GM06990 (cell line): Measurements from ENCODE around the gene PHF21B.

Experiments used
- DNase-seq: peaks from one replicate; pipeline ENCODE4 v3.0.0-alpha.2; 2011; ENCODE audit not compliant: insufficient read length; ENCODE audit errors: extremely low read depth
- H3K27me3 ChIP-seq: replicated peaks from 2 replicates; pipeline ENCODE4 v1.6.0; 2011; ENCODE audit warnings: low read length; ENCODE audit not compliant: control insufficient read depth, insufficient read depth
- H3K36me3 ChIP-seq: 2 replicates; pipeline ENCODE4 v1.5.1; 2011; ENCODE audit warnings: low read length; ENCODE audit not compliant: control insufficient read depth, insufficient read depth
- H3K4me3 ChIP-seq: replicated peaks from 2 replicates; pipeline ENCODE4 v1.5.1; 2011; ENCODE audit warnings: low read depth, mild to moderate bottlenecking, control low read depth, low read length
- TF ChIP-seq, protein P1 (sequence below): IDR thresholded peaks from 2 replicates; pipeline ENCODE4 v1.5.1; 2011; ENCODE audit warnings: low read length, control low read depth, mild to moderate bottlenecking, inconsistent platforms; ENCODE audit not compliant: insufficient read depth, poor library complexity, severe bottlenecking

PHF21B gene

GRCh38 chr22:44999687-45000086 lies 10.1 kb downstream of the PHF21B start:
- no peak for DNase-seq

DNA sequence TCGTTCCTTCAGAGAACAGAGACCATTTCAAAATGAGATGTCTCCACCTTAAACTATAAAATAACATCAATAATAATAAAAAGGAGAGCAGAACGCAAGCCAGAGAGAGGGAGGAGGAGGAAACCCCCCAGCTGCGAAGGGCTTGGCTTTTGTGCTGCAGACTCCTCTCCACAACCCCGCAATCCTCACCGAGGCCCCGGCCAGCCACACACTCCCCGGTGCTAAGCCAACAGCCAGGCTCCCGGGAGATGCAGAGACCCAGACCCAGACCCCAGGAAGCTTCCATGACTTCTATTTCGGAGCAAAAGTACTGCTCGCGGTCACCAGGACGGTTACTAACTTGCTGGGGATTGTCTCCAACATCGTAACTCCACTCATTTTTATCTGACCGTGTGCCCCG lies 10.6 kb downstream of the PHF21B start:
- Histone ChIP-seq H3K4me3 (no peak overlapping the region), H3K27me3 (no peaks in the 10 kb centered on the region; the same call in 1 of the 2 replicates), H3K36me3 (no peaks in the 10 kb centered on the region)
- no peak for DNase-seq
- TF ChIP-seq, protein P1, sequence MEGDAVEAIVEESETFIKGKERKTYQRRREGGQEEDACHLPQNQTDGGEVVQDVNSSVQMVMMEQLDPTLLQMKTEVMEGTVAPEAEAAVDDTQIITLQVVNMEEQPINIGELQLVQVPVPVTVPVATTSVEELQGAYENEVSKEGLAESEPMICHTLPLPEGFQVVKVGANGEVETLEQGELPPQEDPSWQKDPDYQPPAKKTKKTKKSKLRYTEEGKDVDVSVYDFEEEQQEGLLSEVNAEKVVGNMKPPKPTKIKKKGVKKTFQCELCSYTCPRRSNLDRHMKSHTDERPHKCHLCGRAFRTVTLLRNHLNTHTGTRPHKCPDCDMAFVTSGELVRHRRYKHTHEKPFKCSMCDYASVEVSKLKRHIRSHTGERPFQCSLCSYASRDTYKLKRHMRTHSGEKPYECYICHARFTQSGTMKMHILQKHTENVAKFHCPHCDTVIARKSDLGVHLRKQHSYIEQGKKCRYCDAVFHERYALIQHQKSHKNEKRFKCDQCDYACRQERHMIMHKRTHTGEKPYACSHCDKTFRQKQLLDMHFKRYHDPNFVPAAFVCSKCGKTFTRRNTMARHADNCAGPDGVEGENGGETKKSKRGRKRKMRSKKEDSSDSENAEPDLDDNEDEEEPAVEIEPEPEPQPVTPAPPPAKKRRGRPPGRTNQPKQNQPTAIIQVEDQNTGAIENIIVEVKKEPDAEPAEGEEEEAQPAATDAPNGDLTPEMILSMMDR: no peak

More at GRCh38 chr22:44999687-45000086, 10.1 kb downstream of the PHF21B start:
- TF ChIP-seq, protein P1: no peak
- H3K36me3 ChIP-seq: no peaks in the 10 kb centered on the region
- peaks cover under 1% of the 10 kb centered on the region for H3K27me3 ChIP-seq
- no peak overlapping the region for H3K4me3 ChIP-seq

DNA sequence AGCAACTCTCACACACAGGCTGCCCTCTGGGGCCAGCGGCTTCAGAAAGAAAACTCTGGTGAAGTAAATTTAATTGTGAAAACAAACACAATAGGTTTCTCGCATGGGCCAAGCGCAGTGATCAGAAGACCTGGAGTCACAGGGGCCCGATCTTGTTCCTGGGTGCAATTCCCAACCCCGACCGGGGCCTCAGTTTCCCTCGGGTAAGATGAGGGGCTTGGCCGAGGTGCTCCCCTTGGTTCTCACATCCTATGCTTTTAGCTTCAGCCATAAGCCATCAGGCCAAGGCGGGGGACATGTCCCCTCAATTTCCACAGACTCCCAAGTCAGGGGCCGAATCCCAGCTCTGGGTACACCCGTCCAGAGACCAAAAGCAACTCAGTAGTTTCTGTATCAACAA lies 11.5 kb downstream of the PHF21B start:
- H3K36me3 ChIP-seq: no peaks in the 10 kb centered on the region
- no peaks in the 10 kb centered on the region; the same call in 1 of the 2 replicates for H3K27me3 ChIP-seq
- H3K4me3 ChIP-seq: no peak overlapping the region
- TF ChIP-seq, protein P1: no peak
- no peak for DNase-seq

DNA sequence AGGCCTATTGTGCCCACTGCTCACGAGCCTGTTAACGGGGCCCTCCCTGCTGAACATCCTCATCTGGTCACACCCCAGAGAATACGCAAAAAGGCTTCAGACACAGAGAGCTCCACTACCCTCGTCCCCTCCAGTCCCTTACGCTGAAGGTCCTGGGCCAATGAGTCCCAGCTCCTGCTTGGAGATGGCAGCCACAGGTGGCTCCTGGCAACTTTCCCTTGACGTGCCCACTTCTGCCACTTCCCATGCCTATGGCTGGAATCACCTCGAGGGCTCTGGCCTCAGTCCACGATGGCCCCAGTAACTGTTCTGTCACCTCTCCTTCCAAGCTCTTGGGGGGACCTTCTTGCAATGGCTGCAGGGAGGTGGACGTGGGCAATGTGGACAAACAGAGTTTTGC lies 12.7 kb downstream of the PHF21B start:
- no peaks in the 10 kb centered on the region for H3K36me3 ChIP-seq
- TF ChIP-seq, protein P1: no peak

GRCh38 chr22:44996648-44997047 lies 13.2 kb downstream of the PHF21B start:
- TF ChIP-seq, protein P1: no peak
- Histone ChIP-seq H3K36me3 (no peaks in the 10 kb centered on the region), H3K27me3 (no peaks in the 10 kb centered on the region; the same call in 1 of the 2 replicates), H3K4me3 (no peak overlapping the region)
- DNase-seq: no peak

More for the DNA sequence above, 12.7 kb downstream of the PHF21B start:
- no peak for DNase-seq
- Histone ChIP-seq H3K27me3 (no peaks in the 10 kb centered on the region; the same call in 1 of the 2 replicates), H3K4me3 (no peak overlapping the region)

GRCh38 chr22:44996120-44996519 lies 13.7 kb downstream of the PHF21B start:
- no peak for DNase-seq
- H3K36me3 ChIP-seq: no peaks in the 10 kb centered on the region
- H3K4me3 ChIP-seq: no peak overlapping the region
- no peaks in the 10 kb centered on the region; the same call in none of the 2 replicates for H3K27me3 ChIP-seq
- TF ChIP-seq, protein P1: no peak
